Uterus (tissue), 2 donors: ENCODE data around the gene RELB.

Experiments
- CTCF ChIP-seq, 4 experiments: fragments of 200-600 bp in 2 of 4; fragments of 450-650 bp in 2 of 4; sonication (generic) in 2 of 4; IDR thresholded peaks; one replicate each; pipeline ENCODE4 v1.5.1; 2016 to 2019; ENCODE audit warnings: antibody characterized with exemption in 4 of 4, mild to moderate bottlenecking in 2 of 4, moderate library complexity in 1 of 4
- POLR2A ChIP-seq, 2 donors: fragments of 450-650 bp; IDR thresholded peaks; one replicate each; pipeline ENCODE4 v1.6.1; 2016; ENCODE audit warnings: antibody characterized with exemption in 2 of 2, mild to moderate bottlenecking in 1 of 2, moderate library complexity in 1 of 2

- no peak for TF ChIP-seq CTCF (IDR thresholded peaks at IDR 0.05)
- no peak for TF ChIP-seq POLR2A (IDR thresholded peaks at IDR 0.05)
Observed at GRCh38 chr19:45049073-45049736, 47.9 kb downstream of the RELB start.
